ENCODE measurements around the gene SAMD4A.

Gene SAMD4A

DNA sequence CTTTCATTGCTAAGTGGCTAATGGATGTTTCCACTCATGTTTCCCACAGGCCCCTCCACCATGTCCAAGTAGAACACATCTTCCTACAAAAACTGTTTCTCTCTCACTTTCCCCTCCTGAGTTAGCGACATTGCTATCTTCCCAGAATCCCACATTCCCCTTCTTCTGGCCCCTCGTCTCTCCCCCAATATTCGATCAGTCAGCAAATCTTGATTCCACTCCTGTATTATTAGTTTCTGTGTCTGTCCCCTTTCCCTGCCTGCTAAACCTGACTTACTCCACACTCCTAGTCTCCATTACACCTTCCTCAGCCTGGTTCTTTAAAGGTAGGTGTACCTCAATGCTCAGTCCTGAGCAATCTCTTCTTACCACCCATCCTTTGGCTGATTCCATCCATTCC, 19.3 kb upstream of the SAMD4A start:
- no peak overlapping the region for H3K4me3 ChIP-seq (ENCODE audit: insufficient read depth, low read depth, low read length, poor library complexity, severe bottlenecking)
- H3K4me1 ChIP-seq (ENCODE audit: control insufficient read depth, insufficient read depth, low read length, poor library complexity, severe bottlenecking): no peaks in the 10 kb centered on the region
- H3K36me3 ChIP-seq (ENCODE audit: control insufficient read depth, insufficient read depth, low read length): no peaks in the 10 kb centered on the region
- H3K9me3 ChIP-seq (ENCODE audit: control insufficient read depth, low read length): no peaks in the 10 kb centered on the region
- no peaks in the 10 kb centered on the region for H3K27me3 ChIP-seq (replicated peaks; ENCODE audit: control insufficient read depth, insufficient read depth, low read length, poor library complexity, severe bottlenecking)
- no peak for DNase-seq
- H3K27ac ChIP-seq (ENCODE audit: insufficient read depth, low read length, poor library complexity, severe bottlenecking): no peak overlapping the region

- H3K36me3 ChIP-seq (ENCODE audit: control insufficient read depth, insufficient read depth, low read length): no peaks in the 10 kb centered on the region
- no peaks in the 10 kb centered on the region for H3K27me3 ChIP-seq (replicated peaks; ENCODE audit: control insufficient read depth, insufficient read depth, low read length, poor library complexity, severe bottlenecking)
- H3K4me1 ChIP-seq (ENCODE audit: control insufficient read depth, insufficient read depth, low read length, poor library complexity, severe bottlenecking): no peaks in the 10 kb centered on the region
- no peak overlapping the region for H3K4me3 ChIP-seq (ENCODE audit: insufficient read depth, low read depth, low read length, poor library complexity, severe bottlenecking)
- no peak overlapping the region for H3K27ac ChIP-seq (ENCODE audit: insufficient read depth, low read length, poor library complexity, severe bottlenecking)
- DNase-seq: no peak
- H3K9me3 ChIP-seq (ENCODE audit: control insufficient read depth, low read length): no peaks in the 10 kb centered on the region
These were observed 18.4 kb upstream of the SAMD4A start for GRCh38 chr14:54548491-54548890.

DNA sequence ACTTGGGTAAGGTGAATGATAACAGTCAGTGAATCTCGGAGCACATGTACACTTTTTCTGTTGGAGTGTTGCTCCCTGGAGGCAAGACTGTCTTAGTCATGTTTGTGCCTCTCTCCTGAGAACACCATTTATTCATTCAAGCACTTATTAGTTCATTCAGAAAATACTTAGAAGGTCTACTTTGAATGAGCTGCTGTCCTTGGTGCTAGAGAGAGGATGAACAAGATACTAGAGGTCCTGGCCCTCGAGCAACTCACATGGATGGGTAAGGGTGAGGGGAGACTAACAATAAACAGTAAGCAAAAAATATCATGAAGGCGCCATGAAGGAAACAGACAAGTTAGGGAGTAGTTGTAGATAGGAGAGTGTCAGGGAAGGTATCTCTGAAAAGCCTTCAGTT, 17.1 kb upstream of the SAMD4A start:
- no peak for DNase-seq
- Histone ChIP-seq H3K27ac (ENCODE audit: insufficient read depth, low read length, poor library complexity, severe bottlenecking) (no peak overlapping the region), H3K4me1 (ENCODE audit: control insufficient read depth, insufficient read depth, low read length, poor library complexity, severe bottlenecking) (no peaks in the 10 kb centered on the region), H3K27me3 (replicated peaks; ENCODE audit: control insufficient read depth, insufficient read depth, low read length, poor library complexity, severe bottlenecking) (no peaks in the 10 kb centered on the region), H3K4me3 (ENCODE audit: insufficient read depth, low read depth, low read length, poor library complexity, severe bottlenecking) (no peak overlapping the region), H3K9me3 (ENCODE audit: control insufficient read depth, low read length) (no peaks in the 10 kb centered on the region), H3K36me3 (ENCODE audit: control insufficient read depth, insufficient read depth, low read length) (no peaks in the 10 kb centered on the region)

- no peak for DNase-seq
- Histone ChIP-seq H3K27ac (ENCODE audit: insufficient read depth, low read length, poor library complexity, severe bottlenecking) (no peak overlapping the region), H3K4me3 (ENCODE audit: insufficient read depth, low read depth, low read length, poor library complexity, severe bottlenecking) (no peak overlapping the region), H3K27me3 (replicated peaks; ENCODE audit: control insufficient read depth, insufficient read depth, low read length, poor library complexity, severe bottlenecking) (no peaks in the 10 kb centered on the region), H3K4me1 (ENCODE audit: control insufficient read depth, insufficient read depth, low read length, poor library complexity, severe bottlenecking) (no peaks in the 10 kb centered on the region), H3K9me3 (ENCODE audit: control insufficient read depth, low read length) (no peaks in the 10 kb centered on the region), H3K36me3 (ENCODE audit: control insufficient read depth, insufficient read depth, low read length) (no peaks in the 10 kb centered on the region)
These were observed 16.4 kb upstream of the SAMD4A start for GRCh38 chr14:54550514-54550913.

DNA sequence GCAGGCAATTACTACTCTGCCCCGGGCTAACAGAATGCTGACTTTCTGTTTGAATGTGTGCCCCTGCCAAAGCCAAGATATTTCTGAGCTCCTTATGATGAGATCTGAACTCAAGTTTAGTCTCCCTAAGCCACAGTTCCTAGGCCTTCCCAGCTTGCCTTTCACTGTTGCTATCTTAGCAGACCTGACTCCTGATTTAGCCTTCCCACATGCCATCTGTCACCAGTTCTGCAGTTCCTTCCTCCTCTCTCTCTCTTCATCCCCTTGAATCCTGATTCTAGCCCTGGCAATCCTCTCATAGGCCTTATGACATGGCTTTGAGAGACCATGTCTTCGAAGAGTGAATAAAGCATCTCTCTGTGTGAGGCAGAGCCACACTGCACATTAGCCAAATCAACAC, 12.5 kb upstream of the SAMD4A start:
- DNase-seq: no peak
- Histone ChIP-seq H3K4me1 (ENCODE audit: control insufficient read depth, insufficient read depth, low read length, poor library complexity, severe bottlenecking) (no peaks in the 10 kb centered on the region), H3K36me3 (ENCODE audit: control insufficient read depth, insufficient read depth, low read length) (no peaks in the 10 kb centered on the region), H3K27ac (ENCODE audit: insufficient read depth, low read length, poor library complexity, severe bottlenecking) (no peak overlapping the region), H3K9me3 (ENCODE audit: control insufficient read depth, low read length) (no peaks in the 10 kb centered on the region), H3K4me3 (ENCODE audit: insufficient read depth, low read depth, low read length, poor library complexity, severe bottlenecking) (no peak overlapping the region), H3K27me3 (replicated peaks; ENCODE audit: control insufficient read depth, insufficient read depth, low read length, poor library complexity, severe bottlenecking) (no peaks in the 10 kb centered on the region)

GRCh38 chr14:54555651-54556050, 11.3 kb upstream of the SAMD4A start:
- Histone ChIP-seq H3K27me3 (replicated peaks; ENCODE audit: control insufficient read depth, insufficient read depth, low read length, poor library complexity, severe bottlenecking) (no peaks in the 10 kb centered on the region), H3K4me1 (ENCODE audit: control insufficient read depth, insufficient read depth, low read length, poor library complexity, severe bottlenecking) (no peaks in the 10 kb centered on the region), H3K4me3 (ENCODE audit: insufficient read depth, low read depth, low read length, poor library complexity, severe bottlenecking) (no peak overlapping the region), H3K9me3 (ENCODE audit: control insufficient read depth, low read length) (no peaks in the 10 kb centered on the region), H3K27ac (ENCODE audit: insufficient read depth, low read length, poor library complexity, severe bottlenecking) (no peak overlapping the region), H3K36me3 (ENCODE audit: control insufficient read depth, insufficient read depth, low read length) (no peaks in the 10 kb centered on the region)
- DNase-seq: no peak

GRCh38 chr14:54556535-54556934, 10.4 kb upstream of the SAMD4A start:
- no peak overlapping the region for H3K4me3 ChIP-seq (ENCODE audit: insufficient read depth, low read depth, low read length, poor library complexity, severe bottlenecking)
- H3K9me3 ChIP-seq (ENCODE audit: control insufficient read depth, low read length): no peaks in the 10 kb centered on the region
- no peaks in the 10 kb centered on the region for H3K36me3 ChIP-seq (ENCODE audit: control insufficient read depth, insufficient read depth, low read length)
- no peaks in the 10 kb centered on the region for H3K27me3 ChIP-seq (replicated peaks; ENCODE audit: control insufficient read depth, insufficient read depth, low read length, poor library complexity, severe bottlenecking)
- no peak overlapping the region for H3K27ac ChIP-seq (ENCODE audit: insufficient read depth, low read length, poor library complexity, severe bottlenecking)
- no peak for DNase-seq
- H3K4me1 ChIP-seq (ENCODE audit: control insufficient read depth, insufficient read depth, low read length, poor library complexity, severe bottlenecking): no peaks in the 10 kb centered on the region

DNA sequence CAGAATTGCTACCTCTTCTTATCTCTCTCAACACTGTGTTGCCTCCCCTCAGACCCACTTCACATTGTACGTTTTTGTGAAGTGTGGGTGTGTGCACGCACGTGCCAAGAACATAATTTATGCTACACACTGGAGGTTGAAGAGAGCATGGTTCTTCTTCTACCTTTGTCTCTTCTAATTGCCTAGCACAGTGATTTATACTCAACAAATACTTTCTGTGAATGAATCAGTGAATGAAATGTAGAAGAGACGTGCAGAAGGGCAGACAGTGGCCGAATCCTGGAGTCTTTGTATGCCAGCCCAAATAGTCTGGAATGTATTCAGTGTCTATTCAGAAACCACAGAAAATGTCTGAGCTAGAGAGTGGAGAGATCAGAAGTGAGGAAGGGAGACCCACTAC, 4.6 kb upstream of the SAMD4A start:
- H3K9me3 ChIP-seq (ENCODE audit: control insufficient read depth, low read length): no peaks in the 10 kb centered on the region
- H3K4me3 ChIP-seq (ENCODE audit: insufficient read depth, low read depth, low read length, poor library complexity, severe bottlenecking): no peak overlapping the region
- H3K4me1 ChIP-seq (ENCODE audit: control insufficient read depth, insufficient read depth, low read length, poor library complexity, severe bottlenecking): peaks cover 5% of the 10 kb centered on the region
- no peak overlapping the region for H3K27ac ChIP-seq (ENCODE audit: insufficient read depth, low read length, poor library complexity, severe bottlenecking)
- no peaks in the 10 kb centered on the region for H3K27me3 ChIP-seq (replicated peaks; ENCODE audit: control insufficient read depth, insufficient read depth, low read length, poor library complexity, severe bottlenecking)
- no peak for DNase-seq
- H3K36me3 ChIP-seq (ENCODE audit: control insufficient read depth, insufficient read depth, low read length): no peaks in the 10 kb centered on the region

DNA sequence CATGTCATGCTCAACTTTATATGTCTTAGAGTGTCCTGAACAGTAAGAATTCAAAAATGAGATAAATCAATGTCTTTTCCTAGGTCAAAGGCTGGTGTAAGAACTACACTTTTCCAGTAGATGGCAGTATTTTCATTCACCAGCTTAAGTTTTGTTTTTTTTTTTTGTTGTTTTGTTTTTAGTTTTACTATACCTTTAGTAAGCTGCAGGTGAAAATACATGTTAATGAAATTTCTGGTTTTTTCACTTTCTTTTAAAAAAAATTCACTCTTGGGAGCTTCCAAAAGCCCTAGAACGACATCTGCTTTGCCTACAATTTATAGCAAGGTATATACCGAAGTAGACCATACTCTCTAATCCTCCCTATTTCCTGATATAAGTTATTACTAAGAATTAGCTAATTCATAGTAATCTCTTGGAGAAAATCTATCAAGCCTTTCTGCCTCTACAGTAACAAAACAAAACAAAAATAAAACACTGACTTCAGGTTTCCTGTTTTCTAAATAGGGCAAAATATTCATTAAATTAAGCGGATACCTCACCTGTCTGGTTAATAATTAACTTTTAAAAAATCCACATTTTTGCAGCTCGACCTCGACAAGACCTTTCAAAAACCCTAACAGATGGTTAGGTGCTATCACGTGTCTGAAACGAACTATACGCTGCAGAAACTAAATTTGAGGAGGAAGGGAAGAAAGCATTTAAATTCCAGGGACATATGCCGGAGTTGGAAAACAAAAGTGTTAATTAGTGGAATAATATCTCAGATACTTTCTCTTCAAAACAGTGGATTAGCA, 2.7 kb upstream of the SAMD4A start:
- H3K4me3 ChIP-seq (ENCODE audit: insufficient read depth, low read depth, low read length, poor library complexity, severe bottlenecking): peak overlapping the region; percentile 86
- H3K27me3 ChIP-seq (replicated peaks; ENCODE audit: control insufficient read depth, insufficient read depth, low read length, poor library complexity, severe bottlenecking): no peaks in the 10 kb centered on the region
- no peaks in the 10 kb centered on the region for H3K36me3 ChIP-seq (ENCODE audit: control insufficient read depth, insufficient read depth, low read length)
- no peaks in the 10 kb centered on the region for H3K9me3 ChIP-seq (ENCODE audit: control insufficient read depth, low read length)
- peaks cover 10% of the 10 kb centered on the region for H3K4me1 ChIP-seq (ENCODE audit: control insufficient read depth, insufficient read depth, low read length, poor library complexity, severe bottlenecking)
- peak overlapping the region; percentile 87 for H3K27ac ChIP-seq (ENCODE audit: insufficient read depth, low read length, poor library complexity, severe bottlenecking)
- DNase-seq: no peak

DNA sequence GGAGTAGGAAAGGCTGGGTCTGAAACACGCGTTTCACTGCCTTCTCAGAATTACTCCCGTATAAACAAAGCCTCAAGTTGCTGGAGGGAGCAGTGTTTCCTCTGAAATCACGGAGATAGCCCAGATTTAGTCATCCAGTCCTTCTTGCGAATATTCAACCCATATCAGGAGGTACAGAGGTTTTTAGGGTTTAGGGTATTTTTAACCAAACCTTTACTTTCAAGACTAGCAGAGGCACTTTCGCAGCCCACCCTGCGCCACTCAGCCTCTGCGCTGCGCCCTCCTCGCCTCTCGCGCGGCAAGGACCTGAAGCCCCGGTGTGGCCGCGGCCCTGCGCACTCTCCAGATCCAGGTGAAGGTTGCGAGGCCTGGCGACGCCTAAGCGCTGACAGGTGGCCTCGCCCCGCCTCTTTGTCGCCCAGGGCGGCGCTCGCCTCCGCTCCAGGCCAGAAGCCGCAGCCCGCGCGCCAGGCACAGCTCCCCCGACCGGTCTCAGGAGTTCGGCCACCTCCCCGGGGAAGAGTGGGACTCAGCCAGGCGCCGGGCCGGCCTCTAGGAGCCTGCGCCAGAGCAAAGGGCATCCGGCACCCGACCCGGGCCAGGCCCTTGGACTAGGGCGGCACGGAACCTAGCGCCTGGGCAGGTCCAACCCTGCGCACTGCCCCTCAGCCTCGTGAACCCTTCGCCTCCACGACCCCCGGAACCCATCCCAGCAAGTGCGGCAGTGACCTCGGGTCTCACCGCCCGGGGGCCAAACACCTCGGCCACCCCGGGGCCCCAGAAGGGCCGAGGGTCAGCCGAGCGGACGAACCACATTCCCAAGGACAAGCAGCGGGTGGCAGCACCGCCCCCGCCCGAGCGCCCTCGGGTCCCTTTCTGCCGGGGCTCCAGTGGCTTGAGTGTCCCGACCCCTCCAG, 1.8 kb upstream of the SAMD4A start:
- Histone ChIP-seq H3K36me3 (ENCODE audit: control insufficient read depth, insufficient read depth, low read length) (no peaks in the 10 kb centered on the region), H3K4me3 (ENCODE audit: insufficient read depth, low read depth, low read length, poor library complexity, severe bottlenecking) (peak overlapping the region; percentile 86), H3K27ac (ENCODE audit: insufficient read depth, low read length, poor library complexity, severe bottlenecking) (peak overlapping the region; percentile 87), H3K27me3 (replicated peaks; ENCODE audit: control insufficient read depth, insufficient read depth, low read length, poor library complexity, severe bottlenecking) (no peaks in the 10 kb centered on the region), H3K4me1 (ENCODE audit: control insufficient read depth, insufficient read depth, low read length, poor library complexity, severe bottlenecking) (peaks cover 10% of the 10 kb centered on the region), H3K9me3 (ENCODE audit: control insufficient read depth, low read length) (no peaks in the 10 kb centered on the region)
- peak; percentile 32 to 54 (median 44) for DNase-seq
